ENCODE results near the gene APOBEC3H. TPM values are rescaled to one million over a fixed set of nuclear protein-coding genes. Genes with fewer than 3 reads are reported as not detected.
"Not testable (repeated sequence)": the region's sequence is repeated elsewhere in the genome, so short reads cannot be mapped to it uniquely, and the experiment has no call there.

Gene APOBEC3H
- total RNA-seq, 2 experiments from 2014 or later = 0.67 to 0.85 TPM

DNA sequence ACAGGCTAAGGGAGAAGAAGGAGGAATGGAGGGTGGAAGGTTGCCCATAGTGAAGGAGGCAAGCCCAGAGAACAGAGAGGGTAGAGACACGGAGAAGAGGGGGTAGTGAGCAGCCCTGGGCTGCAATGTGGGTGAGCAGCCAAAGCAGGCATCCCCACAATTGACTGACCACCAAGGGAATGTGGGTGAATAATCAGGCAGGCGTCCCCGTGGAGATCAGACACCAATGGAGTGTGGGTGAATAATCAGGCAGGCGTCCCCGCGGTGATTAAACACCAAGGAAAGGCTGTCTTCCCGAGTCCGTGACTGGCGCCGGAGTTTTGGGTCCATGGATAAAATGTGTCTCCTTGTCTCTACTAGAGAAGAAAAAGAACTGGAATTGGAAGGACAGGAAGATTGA is 35.1 kb upstream of the APOBEC3H start:
- intact Hi-C loops (cut with DNase I, micrococcal nuclease); DNase-seq; H3K4me1 Mint-ChIP-seq (ENCODE audit: low read depth); H3K9me3 Mint-ChIP-seq; H3K27ac ChIP-seq (ENCODE audit: low read depth in 1 of 2, low read length in 2 of 2); POLR2A ChIA-PET; H3K36me3 Mint-ChIP-seq (ENCODE audit: low read depth); H3K27ac Mint-ChIP-seq; CTCF ChIA-PET; H3K27me3 Mint-ChIP-seq; ATAC-seq (ENCODE audit: poor library complexity); H3K9me3 ChIP-seq (ENCODE audit: control insufficient read depth in 1 of 2, insufficient read depth in 1 of 2, low read length in 2 of 2); H3K4me3 ChIP-seq (ENCODE audit: low read length); H3K36me3 ChIP-seq (ENCODE audit: insufficient read depth, low read length); H3K4me3 Mint-ChIP-seq; H3K4me1 ChIP-seq (ENCODE audit: insufficient read depth, low read length); H3K27me3 ChIP-seq (ENCODE audit: control insufficient read depth in 1 of 2, insufficient read depth in 2 of 2, low read length in 2 of 2): not testable (repeated sequence)

DNA sequence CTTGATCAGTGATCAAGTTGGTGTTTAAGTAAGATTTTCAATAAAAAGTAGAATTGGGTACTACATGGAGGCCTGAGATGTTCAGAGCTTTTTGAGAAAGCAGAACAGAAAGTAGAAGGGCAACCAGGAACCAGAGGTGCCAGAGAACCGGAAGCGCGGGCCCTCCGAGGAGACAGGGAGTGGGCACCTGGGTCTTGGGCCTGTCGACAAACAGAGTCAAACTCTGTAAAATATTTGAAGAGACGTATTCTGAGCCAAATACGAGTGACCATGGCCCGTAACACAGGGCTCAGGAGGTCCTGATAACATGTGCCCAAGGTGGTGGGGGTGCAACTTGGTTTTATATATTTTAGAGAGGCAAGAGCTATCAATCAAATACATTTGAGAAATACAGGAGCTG is 33.1 kb upstream of the APOBEC3H start:
- ATAC-seq (ENCODE audit: poor library complexity); H3K36me3 Mint-ChIP-seq (ENCODE audit: low read depth); H3K4me1 ChIP-seq (ENCODE audit: insufficient read depth, low read length); H3K4me3 ChIP-seq (ENCODE audit: low read length); H3K27ac Mint-ChIP-seq; H3K27ac ChIP-seq (ENCODE audit: low read depth in 1 of 2, low read length in 2 of 2); H3K4me1 Mint-ChIP-seq (ENCODE audit: low read depth); H3K27me3 ChIP-seq (ENCODE audit: control insufficient read depth in 1 of 2, insufficient read depth in 2 of 2, low read length in 2 of 2); H3K4me3 Mint-ChIP-seq; intact Hi-C loops (cut with DNase I, micrococcal nuclease); H3K36me3 ChIP-seq (ENCODE audit: insufficient read depth, low read length); H3K9me3 Mint-ChIP-seq; H3K9me3 ChIP-seq (ENCODE audit: control insufficient read depth in 1 of 2, insufficient read depth in 1 of 2, low read length in 2 of 2); DNase-seq; H3K27me3 Mint-ChIP-seq: not testable (repeated sequence)
- CTCF ChIA-PET = interaction anchor here (0.6 kb wide), 1 partner anchor 32 kb away, joined by 3 read pairs; no protein-coding TSS in a partner anchor
- POLR2A ChIA-PET = interaction anchor here (0.6 kb wide), 1 partner anchor 35 kb away, joined by 3 read pairs; no protein-coding TSS in a partner anchor

DNA sequence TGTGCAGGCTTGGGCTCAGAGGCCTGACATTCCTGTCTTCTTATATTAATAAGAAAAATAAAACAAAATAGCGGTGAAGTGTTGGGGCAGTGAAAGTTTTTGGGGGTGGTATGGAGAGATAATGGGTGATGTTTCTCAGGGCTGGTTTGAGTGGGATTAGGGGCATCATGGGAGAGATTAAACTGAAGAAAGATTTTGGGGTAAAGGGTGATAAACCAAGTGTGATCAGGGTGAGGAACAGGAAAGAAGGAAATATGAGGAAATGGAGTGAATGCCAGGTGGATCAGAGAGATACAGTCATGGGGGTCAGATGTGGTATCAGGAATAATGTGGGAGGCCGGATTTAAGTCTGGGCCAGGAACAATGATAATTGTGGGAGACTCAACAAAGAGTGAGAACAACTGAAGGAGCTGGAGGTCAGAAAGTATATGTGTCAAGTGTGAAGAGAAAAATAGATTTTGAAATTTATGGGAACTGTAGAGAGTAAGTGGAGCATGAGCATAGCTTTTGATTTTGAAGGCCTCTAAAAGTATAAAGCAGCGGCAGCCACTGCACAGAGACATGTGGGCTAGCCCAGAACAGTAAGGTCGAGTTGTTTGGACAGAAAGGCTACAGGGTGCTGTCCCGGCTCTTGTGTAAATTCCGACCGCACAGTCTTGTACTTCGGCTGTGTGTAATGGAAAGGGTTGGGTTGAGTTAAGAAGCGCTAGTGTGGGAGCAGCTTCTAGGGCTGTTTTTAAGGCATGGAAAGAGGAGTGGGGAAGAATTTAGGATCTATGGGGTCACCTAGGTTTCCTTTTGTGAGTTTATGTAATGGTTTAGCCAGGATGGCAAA is 30.4 kb upstream of the APOBEC3H start:
- H3K36me3 Mint-ChIP-seq (ENCODE audit: low read depth); DNase-seq; H3K4me1 Mint-ChIP-seq (ENCODE audit: low read depth); H3K4me1 ChIP-seq (ENCODE audit: insufficient read depth, low read length); ATAC-seq (ENCODE audit: poor library complexity); H3K9me3 Mint-ChIP-seq; H3K4me3 Mint-ChIP-seq; H3K9me3 ChIP-seq (ENCODE audit: control insufficient read depth in 1 of 2, insufficient read depth in 1 of 2, low read length in 2 of 2); H3K27ac Mint-ChIP-seq; H3K27ac ChIP-seq (ENCODE audit: low read depth in 1 of 2, low read length in 2 of 2); H3K36me3 ChIP-seq (ENCODE audit: insufficient read depth, low read length); intact Hi-C loops (cut with DNase I, micrococcal nuclease); H3K27me3 Mint-ChIP-seq; H3K4me3 ChIP-seq (ENCODE audit: low read length); H3K27me3 ChIP-seq (ENCODE audit: control insufficient read depth in 1 of 2, insufficient read depth in 2 of 2, low read length in 2 of 2); CTCF ChIA-PET; POLR2A ChIA-PET: not testable (repeated sequence)

DNA sequence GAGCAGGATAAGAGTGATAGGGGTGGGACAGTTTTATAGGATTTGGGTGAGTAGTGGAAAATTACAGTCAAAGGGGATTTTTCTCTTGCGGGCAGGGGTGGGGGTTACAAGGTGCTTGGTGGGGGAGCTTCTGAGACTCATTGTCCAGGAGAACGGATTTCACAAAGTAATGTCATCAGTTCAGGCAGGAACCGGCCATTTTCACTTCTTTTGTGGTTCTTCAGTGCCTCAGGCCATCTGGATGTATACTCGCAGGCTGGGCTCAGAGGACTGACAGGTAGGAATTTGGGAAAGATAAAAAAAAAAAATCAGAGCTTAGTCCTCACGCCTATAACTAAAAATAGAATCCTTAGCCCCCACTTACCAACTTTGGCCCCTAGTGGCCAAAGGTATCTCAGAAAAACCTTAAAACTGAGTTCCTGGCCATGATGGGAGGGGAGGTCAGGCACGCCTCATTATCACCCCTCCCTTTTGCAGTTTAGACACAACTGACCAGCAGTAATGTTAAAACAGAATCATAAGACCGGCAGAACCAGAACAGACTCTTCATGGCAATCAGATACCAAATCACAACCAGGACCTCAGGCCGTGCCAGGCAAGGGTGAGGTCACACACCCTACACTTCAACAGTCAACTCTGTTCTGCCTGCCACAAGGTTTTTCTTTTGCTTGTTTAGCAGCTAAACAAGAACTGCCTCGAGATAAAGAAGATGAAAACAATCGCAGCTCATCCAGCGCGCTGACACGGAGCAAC is 28.8 kb upstream of the APOBEC3H start:
- ATAC-seq (ENCODE audit: poor library complexity) = no peak
- Mint-ChIP-seq H3K27ac (no peak overlapping the region), H3K4me1 (ENCODE audit: low read depth) (no peaks in the 10 kb centered on the region), H3K36me3 (ENCODE audit: low read depth) (no peaks in the 10 kb centered on the region), H3K27me3 (no peaks in the 10 kb centered on the region), H3K9me3 (no peaks in the 10 kb centered on the region), H3K4me3 (no peak overlapping the region)
- Histone ChIP-seq H3K4me1 (ENCODE audit: insufficient read depth, low read length) (peaks cover 9% of the 10 kb centered on the region), H3K27me3 (ENCODE audit: control insufficient read depth in 1 of 2, insufficient read depth in 2 of 2, low read length in 2 of 2) (no peaks in the 10 kb centered on the region), H3K9me3 (ENCODE audit: control insufficient read depth in 1 of 2, insufficient read depth in 1 of 2, low read length in 2 of 2) (no peaks in the 10 kb centered on the region), H3K36me3 (ENCODE audit: insufficient read depth, low read length) (no peaks in the 10 kb centered on the region), H3K4me3 (ENCODE audit: low read length) (no peak overlapping the region), H3K27ac (ENCODE audit: low read depth in 1 of 2, low read length in 2 of 2) (no peak overlapping the region)
- no peak for DNase-seq
- TF ChIP-seq, protein P1, sequence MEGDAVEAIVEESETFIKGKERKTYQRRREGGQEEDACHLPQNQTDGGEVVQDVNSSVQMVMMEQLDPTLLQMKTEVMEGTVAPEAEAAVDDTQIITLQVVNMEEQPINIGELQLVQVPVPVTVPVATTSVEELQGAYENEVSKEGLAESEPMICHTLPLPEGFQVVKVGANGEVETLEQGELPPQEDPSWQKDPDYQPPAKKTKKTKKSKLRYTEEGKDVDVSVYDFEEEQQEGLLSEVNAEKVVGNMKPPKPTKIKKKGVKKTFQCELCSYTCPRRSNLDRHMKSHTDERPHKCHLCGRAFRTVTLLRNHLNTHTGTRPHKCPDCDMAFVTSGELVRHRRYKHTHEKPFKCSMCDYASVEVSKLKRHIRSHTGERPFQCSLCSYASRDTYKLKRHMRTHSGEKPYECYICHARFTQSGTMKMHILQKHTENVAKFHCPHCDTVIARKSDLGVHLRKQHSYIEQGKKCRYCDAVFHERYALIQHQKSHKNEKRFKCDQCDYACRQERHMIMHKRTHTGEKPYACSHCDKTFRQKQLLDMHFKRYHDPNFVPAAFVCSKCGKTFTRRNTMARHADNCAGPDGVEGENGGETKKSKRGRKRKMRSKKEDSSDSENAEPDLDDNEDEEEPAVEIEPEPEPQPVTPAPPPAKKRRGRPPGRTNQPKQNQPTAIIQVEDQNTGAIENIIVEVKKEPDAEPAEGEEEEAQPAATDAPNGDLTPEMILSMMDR (IDR thresholded peaks at IDR 0.05) = no peak
- POLR2A ChIA-PET = no interaction called here
- intact Hi-C loops (cut with DNase I, micrococcal nuclease) = no loop called here
- CTCF ChIA-PET = no interaction called here

All from CD4-positive, alpha-beta T cell (primary cell).